Stimulated activated naive CD8-positive, alpha-beta T cell treated with anti-CD3 and anti-CD28 coated beads, Interleukin-15, Interleukin-2, amounts not matched to agents 100 U/mL and 50 U/mL, for 24 hours (primary cell): ENCODE results near the gene WDFY3.

Source experiments
- ATAC-seq: fragments of 150-1000 bp; cut with Tn5 transposase; one replicate; pipeline ENCODE4 v1.10.0; 2021
- DNase-seq: peaks from one replicate; pipeline ENCODE4 v3.0.0; 2021

Gene WDFY3

GRCh38 chr4:84907145-84907544, 59.3 kb downstream of the WDFY3 start:
- DNase-seq = no peak
- ATAC-seq = no peak

DNA sequence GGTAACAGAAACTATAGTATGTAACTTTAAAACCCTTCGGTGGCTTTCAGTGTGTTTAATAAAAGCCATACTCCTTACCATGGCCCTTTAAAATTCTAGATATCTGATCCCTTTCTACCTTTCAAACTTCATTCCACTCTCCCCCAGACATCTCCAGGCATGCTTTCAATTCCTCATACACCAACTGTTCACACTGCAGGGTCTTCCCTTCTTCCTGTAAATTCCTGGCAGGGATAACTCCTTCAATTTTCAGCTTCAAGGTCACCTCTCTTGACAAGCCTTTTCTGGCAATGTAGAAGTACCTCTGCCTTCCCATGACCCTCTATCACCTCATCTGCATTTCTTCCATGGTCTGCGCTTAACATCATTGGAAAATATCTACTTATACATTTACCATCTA, 60.8 kb downstream of the WDFY3 start:
- no peak for DNase-seq
- no peak for ATAC-seq

DNA sequence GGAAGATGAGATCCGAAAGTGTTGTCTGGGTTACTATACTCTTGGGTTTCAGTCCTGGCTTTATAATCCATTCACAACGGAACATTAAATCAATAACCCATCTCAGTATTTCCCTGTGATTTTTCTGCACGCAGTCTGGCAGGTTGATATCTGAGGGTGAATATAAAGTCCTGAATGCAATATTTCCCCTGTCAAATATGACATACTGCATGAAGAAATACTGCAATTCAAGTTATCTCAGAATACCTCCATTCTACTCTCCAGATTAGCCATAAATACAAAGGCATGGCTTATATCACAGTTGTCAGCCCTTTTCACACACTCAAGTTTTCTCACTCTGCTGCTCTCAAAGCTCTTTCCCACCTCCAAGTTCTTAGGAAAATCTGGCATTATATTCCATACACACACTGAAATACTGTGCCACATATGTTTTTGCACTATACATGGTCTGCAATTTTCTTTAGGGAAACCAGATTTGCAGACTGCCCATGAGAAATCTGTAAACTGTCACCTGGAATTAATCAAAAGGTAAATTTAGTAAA, 64.7 kb downstream of the WDFY3 start:
- DNase-seq (no peak), ATAC-seq (no peak)

GRCh38 chr4:84901173-84901572, 65.3 kb downstream of the WDFY3 start:
- ATAC-seq (no peak), DNase-seq (no peak)

GRCh38 chr4:84899616-84900015, 66.9 kb downstream of the WDFY3 start:
- DNase-seq (no peak), ATAC-seq (no peak)

DNA sequence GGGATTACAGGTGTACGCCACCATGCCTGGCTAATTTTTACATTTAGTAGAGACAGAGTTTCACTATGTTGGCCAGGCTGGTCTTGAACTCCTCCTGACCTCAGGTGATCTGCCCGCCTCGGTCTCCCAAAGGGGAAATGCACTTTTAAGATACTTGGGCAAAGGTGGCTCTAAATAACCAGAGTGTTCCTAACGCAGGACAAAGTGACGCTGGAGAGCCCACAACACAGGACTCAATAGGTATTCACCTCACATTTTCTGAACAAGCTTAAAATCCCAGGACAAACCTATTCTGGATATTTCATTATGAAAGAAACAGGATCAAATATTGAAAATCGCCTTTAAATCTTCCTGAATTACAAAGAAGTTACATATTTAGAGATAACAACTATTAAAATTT, 69.0 kb downstream of the WDFY3 start:
- DNase-seq = no peak

DNA sequence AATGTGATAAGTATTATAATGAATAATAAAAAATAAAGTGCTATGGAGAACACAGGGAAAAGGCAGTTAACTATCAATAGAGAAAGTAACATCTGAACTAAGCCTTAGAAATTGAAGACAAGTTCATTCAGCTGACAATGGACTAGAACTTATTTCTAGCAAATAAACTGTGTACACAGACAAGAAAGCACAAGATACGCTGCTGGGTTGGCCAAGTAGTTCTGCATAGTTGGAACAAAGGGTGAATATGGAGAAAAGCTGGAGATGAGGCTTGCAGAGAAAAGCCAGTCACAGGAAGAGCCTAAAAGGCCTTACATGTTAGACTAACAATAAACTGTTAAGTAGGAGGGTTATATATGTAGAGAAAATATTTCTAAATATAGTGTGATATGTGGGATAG, 71.2 kb downstream of the WDFY3 start:
- ATAC-seq (no peak), DNase-seq (no peak)

More for the DNA sequence above, 69.0 kb downstream of the WDFY3 start:
- no peak for ATAC-seq

DNA sequence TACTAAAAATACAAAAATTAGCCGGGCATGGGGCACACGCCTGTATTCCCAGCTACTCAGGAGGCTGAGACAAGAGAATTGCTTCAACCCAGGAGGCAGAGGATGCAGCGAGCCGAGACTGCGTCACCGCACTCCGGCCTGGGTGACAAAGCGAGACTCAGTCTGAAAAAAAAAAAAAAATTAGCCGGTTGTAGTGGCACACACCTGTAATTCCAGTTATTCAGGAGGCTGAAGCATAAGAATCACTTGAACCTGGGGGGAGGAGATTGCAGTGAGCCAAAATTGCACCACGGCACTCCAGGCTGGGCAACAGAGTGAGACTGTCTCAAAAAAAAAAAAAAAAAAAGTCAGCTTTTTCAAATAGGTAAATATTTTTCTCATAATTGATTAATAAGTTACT, 71.9 kb downstream of the WDFY3 start:
- DNase-seq (no peak), ATAC-seq (no peak)

DNA sequence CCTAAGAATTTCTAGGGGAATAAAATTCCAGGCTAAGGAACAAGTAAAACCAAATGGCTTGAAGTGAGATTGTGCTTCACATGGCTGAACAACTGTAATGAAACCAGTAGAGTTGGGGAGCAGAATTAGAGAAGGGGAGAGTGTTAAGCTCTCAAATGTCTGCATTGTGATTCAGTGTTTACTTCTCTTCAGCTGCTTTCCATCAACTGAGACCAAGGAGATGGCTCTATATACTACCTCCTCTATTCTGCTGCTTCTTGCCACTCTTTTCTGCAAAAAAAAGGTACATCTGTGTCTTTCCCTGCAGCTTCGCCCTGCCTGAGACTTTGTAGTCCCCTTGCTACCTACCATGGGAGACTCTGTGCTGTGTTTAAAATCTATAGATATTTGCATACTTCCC, 73.5 kb downstream of the WDFY3 start:
- ATAC-seq = no peak

GRCh38 chr4:84887824-84888223, 78.7 kb downstream of the WDFY3 start:
- ATAC-seq (no peak), DNase-seq (no peak)

More for the DNA sequence above, 73.5 kb downstream of the WDFY3 start:
- DNase-seq = no peak

- ATAC-seq (no peak), DNase-seq (no peak)
Measured at GRCh38 chr4:84879651-84880200, 86.8 kb downstream of the WDFY3 start.

DNA sequence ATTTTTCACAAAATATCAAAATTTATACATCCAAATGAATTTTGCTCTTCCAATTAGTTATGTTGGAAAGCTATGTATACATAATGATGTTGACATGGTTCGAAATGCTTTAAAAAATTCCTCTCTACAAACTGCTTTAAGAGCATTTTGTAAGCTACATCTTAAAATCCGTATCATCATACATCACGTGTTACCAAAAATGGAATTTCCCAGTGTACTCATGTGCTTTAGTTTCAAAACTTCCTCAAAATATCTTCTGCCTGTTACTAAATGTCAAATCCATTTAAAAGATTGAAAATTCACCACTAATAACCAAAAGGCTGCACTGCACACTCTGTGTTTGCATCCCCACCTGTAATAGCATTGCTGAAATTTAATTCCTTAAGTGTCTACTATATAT, 87.9 kb downstream of the WDFY3 start:
- DNase-seq (no peak), ATAC-seq (no peak)

- DNase-seq = no peak
- no peak for ATAC-seq
Measured at GRCh38 chr4:84878090-84878489, 88.4 kb downstream of the WDFY3 start.

- DNase-seq = no peak
- ATAC-seq = no peak
Measured at GRCh38 chr4:84877051-84877833, 89.2 kb downstream of the WDFY3 start.

DNA sequence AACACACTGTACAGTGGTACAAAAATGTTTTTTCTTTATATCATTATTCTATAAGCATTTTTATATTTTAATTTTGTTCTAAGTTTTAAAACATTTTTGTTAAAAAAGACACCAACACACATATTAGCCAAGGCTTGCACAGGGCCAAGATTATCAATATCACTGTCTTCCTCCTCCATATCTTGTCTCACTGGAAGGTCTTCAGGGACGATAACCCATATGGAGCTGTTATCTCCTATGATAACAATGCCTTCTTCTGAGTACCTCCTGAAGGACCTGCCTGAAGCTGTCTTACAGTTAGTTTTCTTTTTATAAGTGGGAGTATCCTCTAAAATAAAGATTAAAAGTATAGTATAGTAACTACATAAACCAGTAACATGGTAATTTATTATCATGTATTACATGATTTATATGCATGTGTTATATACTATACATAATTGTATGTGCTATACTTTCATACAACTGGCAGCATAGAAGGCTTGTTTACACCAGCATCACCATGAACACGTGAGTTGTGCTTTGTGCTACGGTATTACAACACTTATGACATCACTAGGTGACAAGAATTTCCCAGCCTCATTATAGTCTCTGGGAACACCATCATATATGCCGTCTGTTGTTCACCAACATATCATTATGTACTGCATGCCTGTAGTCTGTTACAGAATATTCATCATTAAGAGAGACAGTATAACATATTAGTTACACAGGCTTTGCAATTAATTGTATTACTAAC, 90.7 kb downstream of the WDFY3 start:
- no peak for DNase-seq
- ATAC-seq = no peak

- ATAC-seq (no peak), DNase-seq (no peak)
Measured at GRCh38 chr4:84874619-84875018, 91.9 kb downstream of the WDFY3 start.

- no peak for DNase-seq
- no peak for ATAC-seq
Measured at GRCh38 chr4:84870398-84871163, 95.9 kb downstream of the WDFY3 start.

- no peak for ATAC-seq
- no peak for DNase-seq
Measured at GRCh38 chr4:84866295-84866694, 100.2 kb downstream of the WDFY3 start.

- ATAC-seq = no peak
- DNase-seq = no peak
Measured at GRCh38 chr4:84865600-84865999, 100.9 kb downstream of the WDFY3 start.

DNA sequence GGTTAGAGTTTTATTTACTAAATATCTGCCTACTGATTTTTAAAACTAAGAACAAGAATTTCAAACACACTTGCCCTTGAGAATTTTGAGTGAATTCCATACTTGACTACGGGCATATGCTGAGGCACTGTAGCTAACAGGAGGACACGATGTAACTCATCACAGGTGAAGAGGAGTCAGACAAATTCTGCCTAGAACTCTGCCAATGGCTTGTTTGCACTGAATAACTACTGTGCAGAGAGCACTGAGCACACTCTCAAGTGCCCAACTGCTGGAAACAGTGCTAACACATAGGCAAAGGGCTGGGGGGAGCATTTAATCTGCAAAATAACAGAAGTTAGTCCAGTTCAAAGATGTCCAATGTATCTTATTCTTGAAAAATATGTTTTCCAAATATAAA, 104.4 kb downstream of the WDFY3 start:
- DNase-seq (no peak), ATAC-seq (no peak)

DNA sequence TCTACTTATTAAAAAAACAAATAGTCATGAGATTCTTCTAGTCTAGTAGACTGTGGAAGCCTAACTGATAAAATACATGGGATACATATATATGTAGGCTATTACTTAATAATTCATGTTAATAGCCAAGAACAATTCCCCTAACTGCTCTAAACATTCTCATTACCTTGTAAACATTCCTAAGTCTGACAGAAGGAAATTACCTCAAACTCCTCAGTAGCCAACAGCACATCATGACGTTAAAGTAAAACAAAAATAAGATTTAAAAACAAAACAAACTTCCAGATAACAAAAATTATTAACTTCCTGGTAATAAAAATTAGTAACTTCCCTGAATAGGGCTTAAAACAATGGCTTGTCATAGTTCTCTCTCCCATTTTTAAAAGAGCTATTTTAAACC, 109.2 kb downstream of the WDFY3 start:
- DNase-seq (no peak), ATAC-seq (no peak)

DNA sequence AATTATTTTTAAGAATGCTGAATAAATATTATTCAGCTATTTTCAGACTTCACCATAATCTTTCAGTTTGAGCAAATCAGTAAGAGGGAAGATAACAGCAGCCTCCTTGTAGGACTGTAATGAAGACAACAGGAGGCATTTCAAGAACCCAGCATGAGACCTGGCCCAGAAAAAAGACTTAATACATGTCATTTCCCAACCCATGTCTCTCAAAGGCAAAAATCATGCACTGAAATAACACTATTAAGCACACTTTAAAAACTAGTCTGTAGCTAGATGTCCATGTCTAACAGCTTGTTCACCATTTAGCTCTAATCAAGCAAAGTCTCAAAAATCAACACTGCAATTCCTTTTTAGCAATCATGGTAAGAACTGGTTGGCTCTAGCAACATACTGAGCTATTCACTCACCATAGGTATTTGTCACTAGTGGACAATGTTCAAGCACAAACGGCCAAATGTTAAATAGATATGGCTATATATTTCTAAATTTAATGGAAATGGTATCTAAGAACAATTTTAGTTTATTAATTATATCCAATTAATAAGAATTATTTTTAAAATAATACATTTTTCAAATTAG, 109.9 kb downstream of the WDFY3 start:
- DNase-seq (no peak), ATAC-seq (no peak)
